GM19395 (cell line): Measurements from ENCODE around the gene TUBB4B.

Experiments used
- ATAC-seq: cut with Tn5 transposase; IDR thresholded peaks from one replicate; pipeline ENCODE4 v1.9.1; 2021; ENCODE audit warnings: mild to moderate bottlenecking, moderate library complexity; ENCODE audit not compliant: unreplicated experiment

Gene TUBB4B

GRCh38 chr9:137240841-137241489, at the start of gene TUBB4B:
Gene TUBB4B (plus strand): TSS chr9:137241287. CDS start chr9:137241361, 74 bp downstream.
- peak; percentile 78 for ATAC-seq

- ATAC-seq, result no peak
Measured at GRCh38 chr9:137191691-137192447, 49.2 kb upstream of the TUBB4B start.

- no peak for ATAC-seq
Measured at GRCh38 chr9:137192448-137192780, 48.7 kb upstream of the TUBB4B start.

- no peak for ATAC-seq
Measured at GRCh38 chr9:137192859-137193258, 48.2 kb upstream of the TUBB4B start.

GRCh38 chr9:137193771-137194170, 47.3 kb upstream of the TUBB4B start:
- ATAC-seq, result no peak

GRCh38 chr9:137194388-137194787, 46.7 kb upstream of the TUBB4B start:
- ATAC-seq, result no peak

GRCh38 chr9:137194909-137195308, 46.2 kb upstream of the TUBB4B start:
- no peak for ATAC-seq

GRCh38 chr9:137195525-137196220, 45.4 kb upstream of the TUBB4B start:
- ATAC-seq, result no peak

- ATAC-seq, result no peak
Measured at GRCh38 chr9:137198051-137198901, 42.8 kb upstream of the TUBB4B start.

GRCh38 chr9:137198902-137199283, 42.2 kb upstream of the TUBB4B start:
- ATAC-seq, result no peak

GRCh38 chr9:137199411-137200121, 41.5 kb upstream of the TUBB4B start:
- ATAC-seq, result no peak

GRCh38 chr9:137200311-137201204, 40.5 kb upstream of the TUBB4B start, which contains the start of gene TPRN:
Gene TPRN (minus strand): TSS chr9:137200741. CDS start chr9:137200711, 30 bp downstream.
- peak; percentile 87 for ATAC-seq

GRCh38 chr9:137201205-137201868, 39.8 kb upstream of the TUBB4B start:
- no peak for ATAC-seq

- ATAC-seq, result no peak
Measured at GRCh38 chr9:137202966-137203365, 38.1 kb upstream of the TUBB4B start.

- no peak for ATAC-seq
Measured at GRCh38 chr9:137204731-137205125, 36.4 kb upstream of the TUBB4B start.

GRCh38 chr9:137205126-137206069, 35.7 kb upstream of the TUBB4B start, which contains the start of the genes NDOR1 and TMEM203:
Gene NDOR1 (plus strand): TSS chr9:137205700. CDS start chr9:137205778, 78 bp downstream.
Gene TMEM203 (minus strand): TSS chr9:137205648. CDS start chr9:137205414, 234 bp downstream.
- ATAC-seq, result peak; percentile 52

- ATAC-seq, result no peak
Measured at GRCh38 chr9:137206602-137207001, 34.5 kb upstream of the TUBB4B start.
